Keratinocyte (primary cell): Measurements from ENCODE around the gene LZTR1. TPM values are rescaled to one million over a fixed set of nuclear protein-coding genes. Genes with fewer than 3 reads are reported as not detected.

ENCODE experiments used
- DNase-seq: peaks from one replicate; pipeline ENCODE4 v3.0.0-alpha.2; 2011; ENCODE audit warnings: low read depth, missing footprints, low spot score
- FAIRE-seq: peaks from 2 replicates; lab custom pipeline; 2011; peaks lifted over from hg19 to GRCh38; lab: Jason Lieb, UNC
- H2AFZ ChIP-seq: 2 replicates; pipeline ENCODE4 v1.6.0; 2012; ENCODE audit warnings: low read length, control low read depth, inconsistent platforms; ENCODE audit not compliant: control insufficient read depth
- H3K27ac ChIP-seq: 2 replicates; pipeline ENCODE4 v1.5.1; 2011; ENCODE audit warnings: low read length; ENCODE audit not compliant: control insufficient read depth, insufficient read depth
- H3K27me3 ChIP-seq: 3 replicates; pipeline ENCODE4 v1.6.0; 2011; ENCODE audit warnings: low read length; ENCODE audit not compliant: control insufficient read depth, insufficient read depth; ENCODE audit errors: extremely low read depth
- H3K36me3 ChIP-seq, 2 experiments: 2 replicates in 1 of 2; 3 replicates in 1 of 2; pipeline ENCODE4 v1.5.1; 2011; ENCODE audit warnings: low read length in 2 of 2, mild to moderate bottlenecking in 1 of 2; ENCODE audit not compliant: control insufficient read depth in 2 of 2, insufficient read depth in 2 of 2; ENCODE audit errors: extremely low read depth in 1 of 2
- H3K4me1 ChIP-seq: 3 replicates; pipeline ENCODE4 v1.5.1; 2011; ENCODE audit warnings: low read length; ENCODE audit not compliant: control insufficient read depth, insufficient read depth; ENCODE audit errors: extremely low read depth
- H3K4me2 ChIP-seq: 3 replicates; pipeline ENCODE4 v1.6.0; 2011; ENCODE audit warnings: low read depth, low read length; ENCODE audit not compliant: control insufficient read depth, insufficient read depth; ENCODE audit errors: extremely low read depth
- H3K4me3 ChIP-seq, 3 experiments: fragments of 200-600 bp in 1 of 3; sonication (generic) in 1 of 3; 2 replicates in 2 of 3; 3 replicates in 1 of 3; pipeline ENCODE4 v1.5.1; 2011 to 2016; ENCODE audit warnings: low read length in 3 of 3, mild to moderate bottlenecking in 3 of 3, control low read depth in 2 of 3, inconsistent platforms in 1 of 3, low read depth in 1 of 3, mixed read lengths in 1 of 3, mixed run types in 1 of 3, moderate library complexity in 1 of 3; ENCODE audit not compliant: control insufficient read depth in 2 of 3, insufficient read depth in 2 of 3; ENCODE audit errors: extremely low read depth in 1 of 3
- H3K79me2 ChIP-seq: 2 replicates; pipeline ENCODE4 v1.6.0; 2012; ENCODE audit warnings: low read length; ENCODE audit not compliant: control insufficient read depth, insufficient read depth
- H3K9ac ChIP-seq: 3 replicates; pipeline ENCODE4 v1.6.0; 2011; ENCODE audit warnings: low read length; ENCODE audit not compliant: control insufficient read depth, insufficient read depth; ENCODE audit errors: extremely low read depth
- H3K9me1 ChIP-seq: 3 replicates; pipeline ENCODE4 v1.6.0; 2011; ENCODE audit warnings: low read length; ENCODE audit not compliant: control insufficient read depth, insufficient read depth; ENCODE audit errors: extremely low read depth
- H3K9me3 ChIP-seq: 2 replicates; pipeline ENCODE4 v1.5.1; 2012; ENCODE audit warnings: low read depth, low read length; ENCODE audit not compliant: control insufficient read depth
- H4K20me1 ChIP-seq: 3 replicates; pipeline ENCODE4 v1.6.0; 2011; ENCODE audit warnings: low read length; ENCODE audit not compliant: control insufficient read depth, insufficient read depth; ENCODE audit errors: extremely low read depth
- EZH2 ChIP-seq: IDR thresholded peaks from one replicate; pipeline ENCODE4 v1.6.1; 2012; ENCODE audit warnings: inconsistent platforms, mild to moderate bottlenecking, low read length, moderate library complexity
- dilution Hi-C: fragments of 300-500 bp; cut with MboI; formaldehyde crosslinking; loops from one replicate; pipeline ENCODE4 v1.7.0; 2020; ENCODE audit warnings: low sequenced_read_pairs; ENCODE audit not compliant: extremely low pct_ligation_motif_present
- polyA plus RNA-seq, 5 experiments: library from polyadenylated mRNA; depleted of rRNA in 3 of 5; stranded (reverse) in 3 of 5; stranded (forward) in 1 of 5; unstranded in 1 of 5; fragments of >200 nt; gene quantifications; 1 replicate in 1 of 5; 2 replicates in 3 of 5; 3 replicates in 1 of 5; pipeline versions ENCODE4 v1.2.1 to v1.2.3, GENCODE V29; 2011 to 2012; ENCODE audit warnings: missing spikeins in 2 of 5, low read depth in 1 of 5, low replicate concordance in 1 of 5
- TF ChIP-seq, protein P1 (sequence below), 3 experiments: IDR thresholded peaks in 1 of 3; conservative IDR thresholded peaks in 1 of 3; optimal IDR thresholded peaks in 1 of 3; 2 replicates in 2 of 3; 3 replicates in 1 of 3; pipeline versions ENCODE3 to v1.5.1; 2011; ENCODE audit warnings: low read length in 3 of 3, mild to moderate bottlenecking in 3 of 3, moderate library complexity in 2 of 3, control low read depth in 1 of 3, inconsistent platforms in 1 of 3; ENCODE audit not compliant: insufficient read depth in 2 of 3; ENCODE audit errors: extremely low read depth in 1 of 3

Gene LZTR1
- polyA plus RNA-seq, 1 donor (not counting 4 experiments of a cell fraction or from before 2014, with no cell fraction given): 37.0 TPM

DNA sequence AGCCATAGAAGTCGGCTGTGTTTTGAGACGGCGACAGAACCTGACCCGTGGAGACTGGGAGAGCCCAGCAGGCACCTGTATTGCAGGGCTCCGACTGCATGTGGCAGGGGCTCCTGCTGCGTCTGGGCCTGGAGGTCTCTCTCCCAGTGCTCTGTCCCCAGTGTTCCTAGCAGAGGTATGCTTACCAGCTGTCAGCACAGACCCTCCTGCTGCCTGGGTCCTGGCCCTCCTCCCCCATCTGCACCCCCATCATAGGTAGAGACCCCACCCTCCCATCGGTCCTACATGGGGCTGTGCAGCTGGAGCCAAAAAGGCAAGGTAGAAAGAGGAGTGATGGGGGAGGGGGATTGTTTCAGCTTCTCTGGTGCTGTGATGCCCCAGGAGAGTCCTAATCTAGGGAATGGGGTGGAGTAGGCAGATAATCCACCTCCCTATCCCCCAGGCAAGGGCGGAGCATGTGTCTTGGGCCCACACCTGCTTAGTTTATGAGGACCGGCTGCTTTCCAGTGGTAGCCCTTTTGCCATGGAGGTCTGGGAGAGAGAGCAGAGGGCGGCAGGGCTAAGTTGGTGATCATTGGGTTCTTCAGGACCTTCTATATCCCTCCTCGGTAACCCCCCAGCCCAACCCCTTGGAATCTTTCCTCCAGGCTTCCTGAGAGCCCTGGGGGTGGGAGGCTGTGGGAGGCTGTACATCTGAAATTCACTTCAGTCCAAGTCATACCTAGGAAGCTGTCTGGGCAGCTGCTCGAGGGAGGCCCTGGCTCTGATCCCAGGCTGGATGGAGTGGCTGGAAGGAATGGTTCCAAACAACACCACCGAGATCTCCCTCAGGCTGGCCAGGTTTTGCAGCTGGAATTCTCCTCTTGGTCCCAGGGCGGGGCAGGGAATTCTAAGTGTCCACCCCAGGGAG lies 44.9 kb downstream of the LZTR1 start:
- no peaks in the 10 kb centered on the region for H4K20me1 ChIP-seq
- dilution Hi-C loops: no loop called here
- no peaks in the 10 kb centered on the region for H3K9me1 ChIP-seq
- H3K36me3 ChIP-seq: no peaks in the 10 kb centered on the region
- peak overlapping the region; percentile 72 for H3K4me2 ChIP-seq
- no peak overlapping the region for H2AFZ ChIP-seq
- H3K79me2 ChIP-seq: no peaks in the 10 kb centered on the region
- H3K27me3 ChIP-seq: peaks cover 12% of the 10 kb centered on the region
- DNase-seq (no peak), FAIRE-seq (peak; percentile 95)
- peaks cover 31% of the 10 kb centered on the region for H3K4me1 ChIP-seq
- H3K27ac ChIP-seq: no peak overlapping the region
- no peaks in the 10 kb centered on the region for H3K9me3 ChIP-seq
- TF ChIP-seq, protein P1, sequence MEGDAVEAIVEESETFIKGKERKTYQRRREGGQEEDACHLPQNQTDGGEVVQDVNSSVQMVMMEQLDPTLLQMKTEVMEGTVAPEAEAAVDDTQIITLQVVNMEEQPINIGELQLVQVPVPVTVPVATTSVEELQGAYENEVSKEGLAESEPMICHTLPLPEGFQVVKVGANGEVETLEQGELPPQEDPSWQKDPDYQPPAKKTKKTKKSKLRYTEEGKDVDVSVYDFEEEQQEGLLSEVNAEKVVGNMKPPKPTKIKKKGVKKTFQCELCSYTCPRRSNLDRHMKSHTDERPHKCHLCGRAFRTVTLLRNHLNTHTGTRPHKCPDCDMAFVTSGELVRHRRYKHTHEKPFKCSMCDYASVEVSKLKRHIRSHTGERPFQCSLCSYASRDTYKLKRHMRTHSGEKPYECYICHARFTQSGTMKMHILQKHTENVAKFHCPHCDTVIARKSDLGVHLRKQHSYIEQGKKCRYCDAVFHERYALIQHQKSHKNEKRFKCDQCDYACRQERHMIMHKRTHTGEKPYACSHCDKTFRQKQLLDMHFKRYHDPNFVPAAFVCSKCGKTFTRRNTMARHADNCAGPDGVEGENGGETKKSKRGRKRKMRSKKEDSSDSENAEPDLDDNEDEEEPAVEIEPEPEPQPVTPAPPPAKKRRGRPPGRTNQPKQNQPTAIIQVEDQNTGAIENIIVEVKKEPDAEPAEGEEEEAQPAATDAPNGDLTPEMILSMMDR (optimal IDR thresholded peaks at IDR 0.05 in 1 of 3, IDR thresholded peaks at IDR 0.05 in 1 of 3, conservative IDR thresholded peaks at IDR 0.05 in 1 of 3; ENCODE audit: extremely low read depth in 1 of 3, insufficient read depth in 2 of 3, low read length in 3 of 3): no peak
- no peak for TF ChIP-seq EZH2
- no peak overlapping the region for H3K9ac ChIP-seq
- peak overlapping the region in 1 of 3 experiments; percentile 7 for H3K4me3 ChIP-seq

DNA sequence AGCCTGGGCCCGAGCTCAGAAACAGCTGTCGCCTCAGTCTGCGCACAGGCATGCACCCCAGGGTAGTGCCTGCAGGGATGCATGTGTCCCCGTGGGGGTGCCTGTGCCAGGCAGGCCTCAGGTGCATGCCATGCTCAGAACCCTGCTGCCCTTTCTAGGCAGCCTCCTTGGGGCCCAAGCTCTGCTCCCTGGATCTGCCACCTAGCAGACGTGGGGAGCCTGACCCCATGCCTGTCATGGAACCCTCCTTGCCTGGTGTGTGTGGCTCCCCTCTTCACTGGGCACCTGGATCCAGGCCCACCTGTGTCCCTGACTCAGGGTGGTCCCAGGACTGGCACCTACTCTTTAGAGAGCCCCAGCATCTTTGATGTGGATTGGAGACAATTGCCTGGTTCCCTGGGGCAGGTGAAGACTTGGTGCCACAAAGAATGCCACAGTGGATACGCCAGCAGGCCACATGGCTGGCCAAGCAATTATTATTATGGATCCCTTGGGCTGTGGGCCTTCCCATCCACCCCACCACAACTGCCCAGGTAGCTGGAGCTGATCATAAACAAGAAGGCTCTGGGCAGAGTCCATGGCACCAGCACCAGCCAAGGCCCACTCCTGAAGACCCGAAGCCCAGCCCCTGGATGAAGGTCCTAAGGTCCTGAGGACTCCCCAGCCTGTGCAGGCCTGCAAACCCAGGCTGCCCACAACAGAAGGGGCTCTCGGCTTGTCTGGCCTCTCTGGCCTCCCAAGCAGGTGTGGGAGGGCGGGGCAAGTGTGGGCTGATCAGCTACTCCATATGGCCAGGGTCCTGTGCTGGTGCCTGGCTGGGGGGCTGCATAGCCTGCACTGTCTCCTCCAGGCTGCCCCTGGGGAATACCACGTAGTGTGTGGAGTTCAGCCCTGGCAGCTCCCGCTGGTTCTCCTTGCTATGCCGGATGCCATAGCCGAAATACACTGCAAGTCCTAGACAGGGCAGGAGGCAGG lies 46.5 kb downstream of the LZTR1 start:
- no peak for DNase-seq
- H4K20me1 ChIP-seq: no peaks in the 10 kb centered on the region
- no peaks in the 10 kb centered on the region for H3K9me1 ChIP-seq
- FAIRE-seq: no peak
- H3K4me1 ChIP-seq: peaks cover 31% of the 10 kb centered on the region
- H3K9me3 ChIP-seq: no peaks in the 10 kb centered on the region
- H2AFZ ChIP-seq: no peak overlapping the region
- TF ChIP-seq, protein P1 (optimal IDR thresholded peaks at IDR 0.05 in 1 of 3, IDR thresholded peaks at IDR 0.05 in 1 of 3, conservative IDR thresholded peaks at IDR 0.05 in 1 of 3; ENCODE audit: extremely low read depth in 1 of 3, insufficient read depth in 2 of 3, low read length in 3 of 3): no peak
- TF ChIP-seq EZH2: no peak
- no peaks in the 10 kb centered on the region for H3K36me3 ChIP-seq
- H3K4me3 ChIP-seq: no peak overlapping the region
- no peaks in the 10 kb centered on the region for H3K79me2 ChIP-seq
- H3K27me3 ChIP-seq: peaks cover 22% of the 10 kb centered on the region
- dilution Hi-C loops: no loop called here
- no peak overlapping the region for H3K27ac ChIP-seq
- no peak overlapping the region for H3K9ac ChIP-seq
- no peak overlapping the region for H3K4me2 ChIP-seq
